HL-60 (cell line): ENCODE results near the gene CEP72.

Source experiments
- DNase-seq, 2 experiments: peaks; one replicate each; pipeline ENCODE4 v3.0.0-alpha.2; 2010 to 2020; ENCODE audit warnings: low read depth in 1 of 2, low spot score in 1 of 2
- H3K27ac ChIP-seq: fragments of 250-450 bp; sonication (Bioruptor Pico); replicated peaks from 2 replicates; pipeline ENCODE4 v1.5.1; 2020; ENCODE audit warnings: mild to moderate bottlenecking, moderate library complexity
- H3K27me3 ChIP-seq: fragments of 250-450 bp; sonication (Bioruptor Pico); 2 replicates; pipeline ENCODE4 v1.5.1; 2021; ENCODE audit warnings: mild to moderate bottlenecking, moderate library complexity; ENCODE audit not compliant: insufficient read depth, poor library complexity, severe bottlenecking
- H3K4me3 ChIP-seq: replicated peaks from 2 replicates; pipeline ENCODE4 v1.5.1; 2011; ENCODE audit warnings: mild to moderate bottlenecking, control low read depth, low read length; ENCODE audit not compliant: insufficient read depth
- CTCF ChIP-seq: IDR thresholded peaks from one replicate; pipeline ENCODE4 v1.5.1; 2011; ENCODE audit warnings: low read length, control low read depth, inconsistent platforms; ENCODE audit not compliant: insufficient read depth
- GABPA ChIP-seq: IDR thresholded peaks from 2 replicates; pipeline ENCODE4 v1.6.1; 2012; ENCODE audit warnings: low read depth
- POLR2AphosphoS5 ChIP-seq: IDR thresholded peaks from 2 replicates; pipeline ENCODE4 v1.6.1; 2012; ENCODE audit warnings: low read depth
- REST ChIP-seq: IDR thresholded peaks from 2 replicates; pipeline ENCODE4 v1.6.1; 2012; ENCODE audit warnings: low read depth; ENCODE audit not compliant: insufficient replicate concordance
- SPI1 ChIP-seq: IDR thresholded peaks from 2 replicates; pipeline ENCODE4 v1.6.1; 2012; ENCODE audit warnings: low read depth, mild to moderate bottlenecking, borderline replicate concordance

Gene CEP72

GRCh38 chr5:652023-652515 is 39.9 kb downstream of the CEP72 start:
- TF ChIP-seq REST = no peak
- no peak for TF ChIP-seq GABPA
- TF ChIP-seq CTCF = no peak
- no peak for TF ChIP-seq POLR2AphosphoS5
- no peak for TF ChIP-seq SPI1
- H3K27ac ChIP-seq = no peak overlapping the region
- DNase-seq = no peak
- no peak overlapping the region for H3K4me3 ChIP-seq
- H3K27me3 ChIP-seq = no peaks in the 10 kb centered on the region

- H3K4me3 ChIP-seq = no peak overlapping the region
- no peak overlapping the region for H3K27ac ChIP-seq
- no peaks in the 10 kb centered on the region for H3K27me3 ChIP-seq
- DNase-seq = no peak
- TF ChIP-seq POLR2AphosphoS5 = no peak
- no peak for TF ChIP-seq CTCF
- no peak for TF ChIP-seq REST
- no peak for TF ChIP-seq GABPA
- no peak for TF ChIP-seq SPI1
Observed at GRCh38 chr5:652773-653350, 40.7 kb downstream of the CEP72 start.

- Histone ChIP-seq H3K27me3 (no peaks in the 10 kb centered on the region), H3K27ac (no peak overlapping the region), H3K4me3 (no peak overlapping the region)
- no peak for DNase-seq
- no peak for TF ChIP-seq GABPA
- no peak for TF ChIP-seq SPI1
- TF ChIP-seq REST = no peak
- no peak for TF ChIP-seq POLR2AphosphoS5
- TF ChIP-seq CTCF = no peak
Observed at GRCh38 chr5:654071-654778, 42.1 kb downstream of the CEP72 start.
